22Rv1 (cell line): Measurements from ENCODE around the gene CAMKMT.

Experiments used
- ZFX ChIP-seq: fragments of 450-650 bp; IDR thresholded peaks from 2 replicates; pipeline ENCODE4 v1.6.1; 2017; ENCODE audit warnings: antibody characterized with exemption, borderline replicate concordance
- TF ChIP-seq, protein P1 (sequence below): fragments of 450-650 bp; IDR thresholded peaks from 2 replicates; pipeline ENCODE4 v1.5.1; 2017; ENCODE audit warnings: mild to moderate bottlenecking

- TF ChIP-seq, protein P1, sequence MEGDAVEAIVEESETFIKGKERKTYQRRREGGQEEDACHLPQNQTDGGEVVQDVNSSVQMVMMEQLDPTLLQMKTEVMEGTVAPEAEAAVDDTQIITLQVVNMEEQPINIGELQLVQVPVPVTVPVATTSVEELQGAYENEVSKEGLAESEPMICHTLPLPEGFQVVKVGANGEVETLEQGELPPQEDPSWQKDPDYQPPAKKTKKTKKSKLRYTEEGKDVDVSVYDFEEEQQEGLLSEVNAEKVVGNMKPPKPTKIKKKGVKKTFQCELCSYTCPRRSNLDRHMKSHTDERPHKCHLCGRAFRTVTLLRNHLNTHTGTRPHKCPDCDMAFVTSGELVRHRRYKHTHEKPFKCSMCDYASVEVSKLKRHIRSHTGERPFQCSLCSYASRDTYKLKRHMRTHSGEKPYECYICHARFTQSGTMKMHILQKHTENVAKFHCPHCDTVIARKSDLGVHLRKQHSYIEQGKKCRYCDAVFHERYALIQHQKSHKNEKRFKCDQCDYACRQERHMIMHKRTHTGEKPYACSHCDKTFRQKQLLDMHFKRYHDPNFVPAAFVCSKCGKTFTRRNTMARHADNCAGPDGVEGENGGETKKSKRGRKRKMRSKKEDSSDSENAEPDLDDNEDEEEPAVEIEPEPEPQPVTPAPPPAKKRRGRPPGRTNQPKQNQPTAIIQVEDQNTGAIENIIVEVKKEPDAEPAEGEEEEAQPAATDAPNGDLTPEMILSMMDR: no peak
- TF ChIP-seq ZFX: no peak
Observed at GRCh38 chr2:44742057-44742456, 380.3 kb downstream of the CAMKMT start.
